ENCODE data around the gene KY.
A peak's percentile ranks its signal among the peaks of the same experiment; 100 is the strongest.

Gene KY

GRCh38 chr3:134650431-134651346 is at the start of gene KY:
Gene KY, minus strand, starts transcription at chr3:134651022. Its CDS starts 62 bp downstream, at chr3:134650960.
- peak; percentile 58 for DNase-seq

GRCh38 chr3:134699721-134700120 is 48.9 kb upstream of the KY start:
- DNase-seq = no peak

- DNase-seq = no peak
These were observed 48.4 kb upstream of the KY start for GRCh38 chr3:134699141-134699711.

GRCh38 chr3:134697830-134698689 is 47.2 kb upstream of the KY start:
- no peak for DNase-seq

GRCh38 chr3:134696155-134696554 is 45.3 kb upstream of the KY start:
- no peak for DNase-seq

GRCh38 chr3:134694946-134695543 is 44.2 kb upstream of the KY start:
- no peak for DNase-seq

GRCh38 chr3:134694466-134694865 is 43.6 kb upstream of the KY start:
- no peak for DNase-seq

- DNase-seq = no peak
These were observed 43.0 kb upstream of the KY start for GRCh38 chr3:134693804-134694203.

GRCh38 chr3:134693226-134693625 is 42.4 kb upstream of the KY start:
- DNase-seq = no peak

- DNase-seq = no peak
These were observed 39.4 kb upstream of the KY start for GRCh38 chr3:134690226-134690625.

GRCh38 chr3:134687642-134688041 is 36.8 kb upstream of the KY start:
- no peak for DNase-seq

GRCh38 chr3:134685929-134686802 is 35.3 kb upstream of the KY start:
- DNase-seq = no peak

GRCh38 chr3:134682196-134682880 is 31.5 kb upstream of the KY start:
- DNase-seq = no peak

- DNase-seq = no peak
These were observed 30.7 kb upstream of the KY start for GRCh38 chr3:134681522-134681900.

GRCh38 chr3:134680796-134681521 is 30.1 kb upstream of the KY start:
- no peak for DNase-seq

- no peak for DNase-seq
These were observed 27.1 kb upstream of the KY start for GRCh38 chr3:134677987-134678308.

- DNase-seq = peak; percentile 3
These were observed 26.6 kb upstream of the KY start for GRCh38 chr3:134677196-134677986.

GRCh38 chr3:134675726-134676256 is 25.0 kb upstream of the KY start:
- no peak for DNase-seq

- no peak for DNase-seq
These were observed 21.7 kb upstream of the KY start for GRCh38 chr3:134672571-134672970.

GRCh38 chr3:134667956-134668355 is 17.1 kb upstream of the KY start:
- no peak for DNase-seq
